Activated T-cell treated with anti-CD3 and anti-CD28 coated beads, Interleukin-2, amount 50 U/mL, for 72 hours (primary cell): ENCODE data around the gene HLCS. TPM values are rescaled to one million over a fixed set of nuclear protein-coding genes. Genes with fewer than 3 reads are reported as not detected.

ENCODE experiments used
- ATAC-seq, 2 donors: fragments of 150-1000 bp; cut with Tn5 transposase; replicated peaks in 1 of 2; 2 replicates each; pipeline ENCODE4 v1.10.0; 2021; ENCODE audit warnings: moderate library complexity in 2 of 2, mild to moderate bottlenecking in 1 of 2
- DNase-seq, 2 donors: peaks; one replicate each; pipeline ENCODE4 v3.0.0; 2021 to 2022; ENCODE audit warnings: mixed read lengths in 1 of 2
- H3K27ac Mint-ChIP-seq: one replicate; pipeline ENCODE4 v1.8.0; 2022; ENCODE audit warnings: mild to moderate bottlenecking, moderate library complexity, mixed read lengths
- H3K27me3 Mint-ChIP-seq: one replicate; pipeline ENCODE4 v1.8.0; 2022; ENCODE audit warnings: low read depth, mixed read lengths
- H3K36me3 Mint-ChIP-seq, 2 donors: one replicate each; pipeline ENCODE4 v1.8.0; 2022; ENCODE audit warnings: mixed read lengths in 2 of 2, mild to moderate bottlenecking in 1 of 2; ENCODE audit not compliant: insufficient read depth in 2 of 2
- H3K4me1 Mint-ChIP-seq: one replicate; pipeline ENCODE4 v1.8.0; 2022; ENCODE audit warnings: low read depth, mixed read lengths
- H3K4me3 Mint-ChIP-seq, 2 donors: one replicate each; pipeline ENCODE4 v1.8.0; 2022; ENCODE audit warnings: mild to moderate bottlenecking in 2 of 2, mixed read lengths in 2 of 2, moderate library complexity in 2 of 2
- H3K9me3 Mint-ChIP-seq, 2 donors: one replicate each; pipeline ENCODE4 v1.8.0; 2022; ENCODE audit warnings: mixed read lengths in 2 of 2
- total RNA-seq, 2 donors: library from RNA; stranded (reverse); gene quantifications; one replicate each; pipeline ENCODE4 v1.2.3, GENCODE V29; 2022

HLCS gene
- total RNA-seq, 2 donors from 2014 or later: 30.6 to 33.7 TPM

DNA sequence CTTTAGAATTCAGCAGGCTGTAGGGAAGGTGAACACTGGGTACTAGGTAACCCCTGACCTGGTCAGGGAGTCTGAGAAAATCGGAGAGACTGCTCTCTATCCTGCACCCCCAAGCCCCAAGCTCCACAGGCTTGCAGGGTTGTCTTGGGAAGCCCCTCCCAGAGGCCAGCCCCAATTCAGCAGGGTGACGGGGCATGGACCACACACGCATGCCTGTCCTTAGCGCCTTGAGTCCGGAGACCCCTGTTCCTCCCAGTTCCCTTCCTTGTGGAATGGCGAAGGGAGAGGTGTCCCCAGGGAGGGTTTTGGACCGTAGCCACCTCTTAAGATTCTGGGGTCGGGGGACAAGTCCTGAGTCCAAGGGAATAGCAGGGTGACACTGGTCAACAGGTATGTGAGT, 116.1 kb downstream of the HLCS start:
- H3K9me3 Mint-ChIP-seq: no peaks in the 10 kb centered on the region
- no peak overlapping the region for H3K4me3 Mint-ChIP-seq
- ATAC-seq (no peak), DNase-seq (no peak)
- peaks cover 12% of the 10 kb centered on the region for H3K4me1 Mint-ChIP-seq
- H3K27ac Mint-ChIP-seq: no peak overlapping the region
- H3K36me3 Mint-ChIP-seq: no peaks in the 10 kb centered on the region
- H3K27me3 Mint-ChIP-seq: no peaks in the 10 kb centered on the region

DNA sequence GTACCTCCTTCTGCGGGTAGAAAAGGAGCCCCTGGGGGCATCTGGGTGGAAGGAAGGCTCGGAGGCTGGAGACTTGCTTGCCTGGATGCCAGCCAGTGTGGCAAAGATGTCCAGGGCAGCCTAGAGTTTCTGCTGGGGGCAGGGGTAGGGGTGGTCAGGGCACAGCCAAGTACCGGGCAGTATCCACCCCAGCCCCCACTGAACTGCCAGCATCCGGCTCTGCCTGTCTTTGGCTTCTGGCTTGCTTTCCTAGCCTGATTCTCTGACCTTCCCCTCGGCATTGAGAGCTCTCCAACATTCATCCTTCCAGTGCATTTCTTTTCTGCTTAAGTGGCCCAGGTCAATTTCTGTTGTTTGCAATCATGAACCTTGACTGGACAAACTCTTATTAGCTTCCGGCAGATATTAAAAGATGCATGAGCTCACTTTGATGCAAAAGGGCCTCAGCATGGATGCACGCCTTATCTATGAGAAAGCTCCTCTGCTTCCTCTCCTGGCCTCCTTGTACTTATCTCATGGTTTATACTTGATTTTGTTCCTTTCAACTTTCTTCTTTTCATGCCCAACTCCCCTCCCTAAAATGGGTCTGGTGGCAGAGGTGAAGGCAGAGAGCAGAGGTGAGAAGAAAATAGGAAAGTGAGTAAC, 116.9 kb downstream of the HLCS start:
- H3K9me3 Mint-ChIP-seq: no peaks in the 10 kb centered on the region
- DNase-seq (no peak), ATAC-seq (no peak)
- peaks cover 12% of the 10 kb centered on the region for H3K4me1 Mint-ChIP-seq
- no peak overlapping the region for H3K4me3 Mint-ChIP-seq
- H3K27ac Mint-ChIP-seq: no peak overlapping the region
- no peaks in the 10 kb centered on the region for H3K36me3 Mint-ChIP-seq
- H3K27me3 Mint-ChIP-seq: no peaks in the 10 kb centered on the region

DNA sequence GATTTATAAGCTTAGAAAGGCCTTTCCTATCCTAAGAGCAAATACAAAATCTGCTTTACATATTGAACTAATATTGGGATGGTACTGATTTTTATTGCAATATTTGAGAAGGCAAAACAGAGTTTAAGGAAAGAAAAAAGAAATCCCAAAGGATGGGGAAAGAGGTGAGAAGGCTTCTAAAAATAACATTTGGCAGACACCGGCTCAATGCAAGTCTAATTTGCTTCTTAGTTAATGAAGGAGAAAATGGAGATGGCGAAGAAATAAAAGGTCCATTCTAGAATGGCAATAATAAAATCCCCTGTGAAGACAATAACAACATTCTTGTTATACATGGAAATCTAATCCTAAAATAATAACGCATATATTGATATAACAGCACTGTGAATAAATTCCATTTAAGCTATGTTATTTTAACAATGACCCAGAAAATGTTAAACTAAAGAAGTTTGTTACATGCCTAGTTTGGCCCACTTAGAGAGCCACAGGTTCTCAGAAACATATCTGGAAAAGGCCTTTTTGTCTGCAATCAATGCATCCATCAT, 117.7 kb downstream of the HLCS start:
- DNase-seq (no peak), ATAC-seq (no peak)
- H3K27me3 Mint-ChIP-seq: no peaks in the 10 kb centered on the region
- H3K36me3 Mint-ChIP-seq: no peaks in the 10 kb centered on the region
- no peaks in the 10 kb centered on the region for H3K9me3 Mint-ChIP-seq
- H3K4me1 Mint-ChIP-seq: peaks cover 12% of the 10 kb centered on the region
- H3K4me3 Mint-ChIP-seq: no peak overlapping the region
- no peak overlapping the region for H3K27ac Mint-ChIP-seq

DNA sequence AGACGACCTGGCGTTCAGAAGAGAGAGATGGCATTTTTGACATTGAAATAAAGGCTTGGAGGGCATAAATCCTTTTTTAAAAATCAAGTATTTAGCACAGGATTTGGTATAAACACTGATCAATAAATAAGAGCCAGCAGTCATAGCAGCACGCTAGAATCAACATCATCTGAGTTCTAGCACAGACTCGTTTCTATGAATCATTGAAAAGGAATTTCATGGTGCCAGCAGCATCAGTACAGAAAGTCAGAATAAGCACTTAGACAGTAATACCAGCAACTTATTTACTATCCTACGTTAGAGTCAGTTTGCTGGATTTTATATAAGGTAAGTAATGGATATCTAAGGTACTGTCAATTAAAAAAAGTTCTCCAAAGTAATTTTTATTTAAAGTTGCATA, 119.3 kb downstream of the HLCS start:
- H3K27ac Mint-ChIP-seq: no peak overlapping the region
- H3K4me1 Mint-ChIP-seq: peaks cover under 1% of the 10 kb centered on the region
- no peaks in the 10 kb centered on the region for H3K9me3 Mint-ChIP-seq
- H3K36me3 Mint-ChIP-seq: no peaks in the 10 kb centered on the region
- DNase-seq (no peak), ATAC-seq (no peak)
- no peaks in the 10 kb centered on the region for H3K27me3 Mint-ChIP-seq
- H3K4me3 Mint-ChIP-seq: no peak overlapping the region

DNA sequence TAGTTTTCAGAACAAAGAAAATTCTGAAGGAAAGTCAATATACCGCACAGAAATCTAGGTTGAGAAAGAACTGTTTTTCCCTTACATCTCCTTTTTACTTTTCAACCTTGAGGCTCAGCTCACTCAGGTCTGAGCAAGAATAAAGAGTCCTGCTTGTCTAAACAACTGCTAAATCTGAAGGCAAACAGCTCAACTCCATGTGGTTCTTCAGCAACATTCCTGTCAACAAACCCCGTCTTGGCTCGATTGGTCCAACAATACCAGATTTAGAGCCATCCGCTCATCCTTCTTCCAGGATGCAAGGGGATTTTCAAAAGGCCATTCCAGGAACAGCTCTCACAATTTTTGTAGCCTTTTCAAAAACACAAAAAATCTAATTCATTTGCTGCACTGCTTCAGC, 119.8 kb downstream of the HLCS start:
- Mint-ChIP-seq H3K36me3 (no peaks in the 10 kb centered on the region), H3K4me1 (no peaks in the 10 kb centered on the region), H3K9me3 (no peaks in the 10 kb centered on the region), H3K4me3 (no peak overlapping the region), H3K27me3 (no peaks in the 10 kb centered on the region), H3K27ac (no peak overlapping the region)
- ATAC-seq (no peak), DNase-seq (no peak)

DNA sequence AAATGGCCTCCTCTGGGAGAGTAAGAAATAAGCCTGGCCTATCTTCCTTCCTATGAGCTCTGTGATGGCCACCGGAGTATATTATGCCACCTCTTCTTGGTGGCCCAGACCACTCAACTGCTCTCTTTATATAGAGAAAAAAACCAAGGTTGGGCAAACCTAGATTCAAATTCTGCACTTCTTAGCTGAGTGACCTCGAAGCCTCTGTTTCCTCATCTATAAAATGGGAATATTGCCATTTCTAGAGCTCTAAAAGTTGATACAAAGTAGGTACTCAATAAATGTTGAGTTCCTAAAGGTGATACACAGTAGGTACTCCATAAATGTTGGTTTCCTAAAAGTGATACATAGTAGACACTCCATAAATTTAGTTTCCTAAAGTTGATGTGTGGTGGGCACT, 120.7 kb downstream of the HLCS start:
- no peak for DNase-seq
- Mint-ChIP-seq H3K9me3 (no peaks in the 10 kb centered on the region), H3K27ac (no peak overlapping the region), H3K4me3 (no peak overlapping the region), H3K36me3 (no peaks in the 10 kb centered on the region), H3K4me1 (no peaks in the 10 kb centered on the region), H3K27me3 (no peaks in the 10 kb centered on the region)
- no peak for ATAC-seq

DNA sequence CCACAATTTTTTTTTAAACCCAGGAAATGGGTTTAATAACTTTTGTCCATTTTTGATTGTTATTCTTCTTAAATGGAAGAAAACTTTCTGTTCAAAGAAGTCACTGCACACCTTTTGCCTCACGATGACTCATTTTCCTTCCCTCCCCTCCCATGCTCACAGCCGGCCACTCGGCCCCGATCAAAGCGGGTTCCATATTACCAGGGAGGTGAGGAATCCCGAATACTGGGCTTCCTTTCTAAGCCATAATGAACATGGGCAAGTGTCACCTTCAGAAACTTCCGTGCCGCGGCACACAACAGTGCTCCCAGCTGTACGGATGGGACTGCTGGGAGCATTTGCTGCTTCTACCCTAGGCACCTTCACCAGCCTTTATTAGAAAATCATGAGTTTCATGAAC, 121.4 kb downstream of the HLCS start:
- DNase-seq (no peak), ATAC-seq (no peak)
- H3K27me3 Mint-ChIP-seq: no peaks in the 10 kb centered on the region
- H3K4me1 Mint-ChIP-seq: no peaks in the 10 kb centered on the region
- H3K27ac Mint-ChIP-seq: no peak overlapping the region
- no peaks in the 10 kb centered on the region for H3K36me3 Mint-ChIP-seq
- H3K9me3 Mint-ChIP-seq: no peaks in the 10 kb centered on the region
- H3K4me3 Mint-ChIP-seq: no peak overlapping the region

DNA sequence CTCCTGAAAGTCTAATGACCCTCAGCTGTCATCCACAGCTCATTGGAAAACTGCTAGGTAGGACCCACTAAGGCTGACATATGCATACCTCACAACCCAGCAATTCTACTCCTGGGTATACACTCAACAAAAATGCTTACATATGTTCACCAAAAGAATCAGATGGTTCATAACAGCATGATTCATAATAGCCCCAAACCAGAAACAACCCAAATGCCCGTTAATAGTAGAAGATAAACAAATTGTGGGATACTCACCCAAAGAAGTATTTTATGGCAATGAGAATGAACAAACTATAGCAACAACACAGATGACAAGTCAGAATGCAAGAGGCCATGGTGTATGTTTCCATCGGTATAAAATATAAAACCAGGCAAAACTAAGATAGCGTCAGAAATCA, 124.6 kb downstream of the HLCS start:
- DNase-seq (no peak), ATAC-seq (no peak)

DNA sequence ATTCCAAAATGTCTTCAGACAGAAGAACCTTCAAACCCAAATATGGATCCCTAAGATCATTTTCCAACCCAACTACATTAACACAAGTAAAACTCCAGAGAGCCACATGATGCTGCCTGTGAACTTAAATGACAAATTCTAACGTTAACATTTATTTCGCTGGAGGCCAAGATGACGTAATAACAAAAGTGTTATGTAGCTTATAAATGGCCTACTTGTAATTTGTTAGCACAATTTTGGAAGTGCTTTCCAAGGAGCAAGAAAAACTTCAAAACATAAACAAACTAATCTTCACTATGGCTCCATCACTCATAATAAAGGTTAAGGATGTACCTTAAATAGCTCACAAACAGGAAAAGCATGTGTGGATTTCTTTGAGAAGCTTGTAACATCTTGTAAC, 126.7 kb downstream of the HLCS start:
- no peak overlapping the region for H3K4me3 Mint-ChIP-seq
- H3K36me3 Mint-ChIP-seq: no peaks in the 10 kb centered on the region
- no peak overlapping the region for H3K27ac Mint-ChIP-seq
- H3K4me1 Mint-ChIP-seq: no peaks in the 10 kb centered on the region
- DNase-seq (no peak), ATAC-seq (no peak)
- H3K9me3 Mint-ChIP-seq: no peaks in the 10 kb centered on the region
- no peaks in the 10 kb centered on the region for H3K27me3 Mint-ChIP-seq

More for the DNA sequence above, 124.6 kb downstream of the HLCS start:
- H3K27me3 Mint-ChIP-seq: no peaks in the 10 kb centered on the region
- no peak overlapping the region for H3K27ac Mint-ChIP-seq
- no peak overlapping the region for H3K4me3 Mint-ChIP-seq
- H3K9me3 Mint-ChIP-seq: no peaks in the 10 kb centered on the region
- H3K4me1 Mint-ChIP-seq: no peaks in the 10 kb centered on the region
- H3K36me3 Mint-ChIP-seq: no peaks in the 10 kb centered on the region

DNA sequence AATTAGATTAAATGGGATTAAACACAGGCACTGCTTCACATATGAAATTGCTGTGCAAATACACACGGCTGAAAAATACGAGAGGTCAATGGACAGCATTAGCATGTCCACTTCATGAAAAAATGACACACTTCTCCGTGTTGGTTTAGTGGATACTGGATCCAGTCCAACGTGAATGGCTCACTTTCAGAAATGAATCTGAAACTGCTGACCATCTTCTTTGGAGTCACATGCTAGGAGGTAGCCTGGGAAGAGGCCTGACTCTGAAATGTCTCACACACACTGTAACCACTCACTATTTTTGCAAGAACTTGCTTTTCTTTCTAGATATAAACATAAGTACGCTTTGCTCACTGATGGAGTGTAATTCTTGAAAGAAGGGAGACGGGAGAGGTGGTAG, 127.3 kb downstream of the HLCS start:
- Mint-ChIP-seq H3K9me3 (no peaks in the 10 kb centered on the region), H3K4me3 (no peak overlapping the region), H3K27ac (no peak overlapping the region), H3K27me3 (no peaks in the 10 kb centered on the region), H3K36me3 (no peaks in the 10 kb centered on the region), H3K4me1 (no peaks in the 10 kb centered on the region)
- ATAC-seq: no peak
- DNase-seq: no peak

DNA sequence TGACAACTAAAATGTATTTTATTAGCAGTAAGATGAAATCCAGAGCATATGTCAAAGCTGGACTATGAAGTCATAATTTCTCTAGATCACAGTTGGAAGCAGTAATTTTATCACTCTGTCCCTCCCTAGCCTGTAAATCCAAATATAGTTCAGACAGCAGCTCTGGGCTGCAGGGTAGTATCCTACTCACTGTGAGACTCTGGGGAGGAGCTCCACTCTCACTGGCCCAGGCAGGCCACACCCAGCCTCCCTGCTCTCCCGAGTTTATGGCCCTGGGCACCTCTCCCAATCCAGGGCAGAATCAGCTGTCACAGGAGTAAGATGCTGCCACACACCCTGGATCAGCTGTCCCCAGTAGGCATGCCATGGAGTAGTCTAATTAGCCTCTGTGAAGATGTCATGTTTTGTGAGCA, 131.1 kb downstream of the HLCS start:
- ATAC-seq: no peak
- no peaks in the 10 kb centered on the region for H3K9me3 Mint-ChIP-seq
- no peaks in the 10 kb centered on the region for H3K27me3 Mint-ChIP-seq
- H3K36me3 Mint-ChIP-seq: no peaks in the 10 kb centered on the region
- H3K4me1 Mint-ChIP-seq: no peaks in the 10 kb centered on the region
- no peak overlapping the region for H3K4me3 Mint-ChIP-seq
- no peak overlapping the region for H3K27ac Mint-ChIP-seq
- DNase-seq: no peak

DNA sequence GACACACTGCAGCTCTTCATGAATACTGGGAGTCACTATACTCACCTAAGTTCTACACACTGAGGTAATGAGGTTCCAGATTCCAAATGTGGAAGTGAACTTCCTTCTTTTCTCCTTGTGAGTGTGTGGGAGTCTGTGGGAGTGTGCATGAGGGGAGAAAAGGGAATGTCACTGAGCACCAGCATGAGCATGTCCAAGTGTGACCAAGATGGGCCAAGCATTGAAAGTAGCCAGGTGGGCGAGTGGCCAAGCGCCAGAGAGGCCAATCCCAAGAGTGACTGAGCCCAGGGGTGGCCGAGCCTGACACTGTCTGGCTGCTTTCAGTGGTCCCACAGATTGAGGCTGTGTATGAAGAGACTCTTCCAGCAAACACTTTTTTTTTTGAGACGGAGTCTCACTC, 132.3 kb downstream of the HLCS start:
- Mint-ChIP-seq H3K27me3 (no peaks in the 10 kb centered on the region), H3K4me1 (no peaks in the 10 kb centered on the region), H3K9me3 (no peaks in the 10 kb centered on the region), H3K27ac (no peak overlapping the region), H3K36me3 (no peaks in the 10 kb centered on the region), H3K4me3 (no peak overlapping the region)
- no peak for ATAC-seq
- DNase-seq: no peak

DNA sequence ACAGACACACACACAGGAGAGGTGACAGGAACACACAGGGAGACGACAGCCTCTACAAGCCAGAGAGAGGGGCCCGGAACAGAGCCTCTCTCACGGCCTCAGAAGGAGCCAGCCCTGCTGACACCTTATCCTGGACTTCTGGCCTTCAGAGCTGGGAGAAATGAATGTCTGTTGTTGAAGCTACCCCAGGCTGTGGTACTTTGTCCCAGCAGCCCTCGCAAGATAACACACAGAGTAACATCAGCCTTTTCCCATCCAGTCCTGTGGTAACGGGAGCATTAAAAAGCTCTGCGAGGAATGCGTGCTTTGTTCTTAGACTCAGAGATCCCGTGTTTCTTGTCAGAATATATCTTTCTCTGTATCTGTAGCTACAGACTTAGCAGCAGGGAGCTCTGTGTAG, 136.4 kb downstream of the HLCS start:
- Mint-ChIP-seq H3K27me3 (no peaks in the 10 kb centered on the region), H3K4me1 (no peaks in the 10 kb centered on the region), H3K27ac (no peak overlapping the region), H3K36me3 (no peaks in the 10 kb centered on the region), H3K9me3 (no peaks in the 10 kb centered on the region), H3K4me3 (no peak overlapping the region)
- no peak for DNase-seq
- no peak for ATAC-seq

DNA sequence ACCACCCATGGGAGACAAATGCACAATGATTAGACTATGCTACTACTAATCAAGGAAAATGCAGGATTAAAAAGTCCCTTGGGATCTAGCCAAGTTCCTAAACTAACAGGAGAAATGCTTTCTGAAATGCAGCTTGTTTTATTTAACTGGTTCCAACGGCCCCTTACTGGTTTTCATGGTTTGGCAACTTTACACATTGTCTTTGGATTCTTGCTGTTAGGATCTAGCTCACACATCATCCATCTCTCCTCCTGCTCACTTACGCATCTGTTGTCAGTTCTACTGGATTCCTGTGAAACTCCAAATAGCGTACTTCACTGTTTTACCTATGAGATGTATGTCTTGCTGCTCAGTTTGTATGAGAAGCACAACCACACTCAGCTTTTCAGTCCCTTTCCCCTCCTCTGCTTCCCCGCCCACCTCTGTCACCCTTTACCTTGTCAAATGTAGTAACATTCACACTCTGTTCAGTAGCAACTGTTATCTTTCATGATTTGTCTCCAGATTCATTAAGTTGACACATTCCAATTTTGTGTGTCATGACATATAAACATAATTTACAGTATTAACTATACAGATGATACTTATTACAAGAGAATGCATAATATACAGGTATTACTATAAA, 137.5 kb downstream of the HLCS start:
- Mint-ChIP-seq H3K9me3 (no peaks in the 10 kb centered on the region), H3K4me3 (no peak overlapping the region), H3K27me3 (no peaks in the 10 kb centered on the region), H3K4me1 (no peaks in the 10 kb centered on the region), H3K36me3 (no peaks in the 10 kb centered on the region), H3K27ac (no peak overlapping the region)
- ATAC-seq: no peak
- DNase-seq: no peak
